Smooth muscle cell (in vitro differentiated cells): Measurements from ENCODE around the gene GAS7. TPM values are rescaled to one million over a fixed set of nuclear protein-coding genes. Genes with fewer than 3 reads are reported as not detected.

ENCODE experiments used
- DNase-seq: peaks from one replicate; lab custom pipeline; 2025; ENCODE audit not compliant: unreplicated experiment; lab: John Stamatoyannopoulos, UW
- H2AFZ ChIP-seq: fragments of 200-600 bp; sonication (generic); 2 replicates; pipeline ENCODE4 v1.6.0; 2016; ENCODE audit warnings: antibody characterized with exemption, low read depth, mild to moderate bottlenecking
- H3F3A ChIP-seq: fragments of 200-600 bp; sonication (generic); 2 replicates; pipeline ENCODE4 v1.6.0; 2017; ENCODE audit warnings: antibody characterized with exemption, low read depth
- H3K27ac ChIP-seq: fragments of 200-600 bp; sonication (generic); 2 replicates; pipeline ENCODE4 v1.5.1; 2016; ENCODE audit warnings: low read depth, mild to moderate bottlenecking
- H3K27me3 ChIP-seq: fragments of 200-600 bp; sonication (generic); 2 replicates; pipeline ENCODE4 v1.6.1; 2016; ENCODE audit warnings: low read depth, mild to moderate bottlenecking
- H3K36me3 ChIP-seq: fragments of 200-600 bp; sonication (generic); 2 replicates; pipeline ENCODE4 v1.5.1; 2016; ENCODE audit warnings: low read depth
- H3K4me1 ChIP-seq: fragments of 200-600 bp; sonication (generic); 2 replicates; pipeline ENCODE4 v1.5.1; 2016; ENCODE audit warnings: low read depth
- H3K4me2 ChIP-seq: fragments of 200-600 bp; sonication (generic); 2 replicates; pipeline ENCODE4 v1.6.0; 2016; ENCODE audit warnings: mild to moderate bottlenecking
- H3K4me3 ChIP-seq: fragments of 200-600 bp; sonication (generic); 2 replicates; pipeline ENCODE4 v1.5.1; 2016; ENCODE audit warnings: mild to moderate bottlenecking
- H3K79me2 ChIP-seq: fragments of 200-600 bp; sonication (generic); 2 replicates; pipeline ENCODE4 v1.6.0; 2016; ENCODE audit warnings: low read depth, mild to moderate bottlenecking
- H3K9ac ChIP-seq: fragments of 200-600 bp; sonication (generic); 2 replicates; pipeline ENCODE4 v1.6.0; 2016; ENCODE audit warnings: low read depth
- H3K9me3 ChIP-seq: fragments of 200-600 bp; sonication (generic); replicated peaks from 2 replicates; pipeline ENCODE4 v1.5.1; 2016; ENCODE audit warnings: low read depth
- H4K20me1 ChIP-seq: fragments of 200-600 bp; sonication (generic); 2 replicates; pipeline ENCODE4 v1.6.0; 2016; ENCODE audit warnings: low read depth
- CTCF ChIP-seq: fragments of 200-600 bp; sonication (generic); IDR thresholded peaks from 2 replicates; pipeline ENCODE4 v1.5.1; 2017; ENCODE audit warnings: borderline replicate concordance, mild to moderate bottlenecking, antibody characterized with exemption; ENCODE audit not compliant: insufficient read depth, poor library complexity, severe bottlenecking
- WGBS: methylation state at CpG from one replicate; pipeline ENCODE4 v1.1.7; 2016; ENCODE audit warnings: low lambda C conversion rate; 5-methylcytosine and 5-hydroxymethylcytosine counted together
- polyA plus RNA-seq: library from polyadenylated mRNA; unstranded; fragments of >200 nt; fragmentation: Nextera tagmentation; extraction: Ambion mirVana; gene quantifications from 2 replicates; pipeline ENCODE4 v1.2.1, GENCODE V29; 2016
- total RNA-seq: library from RNA; depleted of rRNA; stranded (reverse); fragments of >200 nt; gene quantifications from 2 replicates; pipeline ENCODE4 v1.2.3, GENCODE V29; 2014

GAS7 gene
- total and polyA plus RNA-seq, 2 experiments from 2014 or later = 86.8 to 103 TPM

GRCh38 chr17:10211666-10212065 is 13.3 kb upstream of the GAS7 start:
- H3K9me3 ChIP-seq = no peaks in the 10 kb centered on the region
- no peak for TF ChIP-seq CTCF
- no peak for DNase-seq
- no peaks in the 10 kb centered on the region for H4K20me1 ChIP-seq
- peaks cover 3% of the 10 kb centered on the region for H3F3A ChIP-seq
- H3K4me3 ChIP-seq = no peak overlapping the region
- H2AFZ ChIP-seq = no peak overlapping the region
- WGBS = 93% methylated on average over 8 of the region's 8 CpGs
- H3K79me2 ChIP-seq = no peaks in the 10 kb centered on the region
- H3K4me1 ChIP-seq = peaks cover 12% of the 10 kb centered on the region
- H3K27ac ChIP-seq = no peak overlapping the region
- H3K4me2 ChIP-seq = no peak overlapping the region
- no peaks in the 10 kb centered on the region for H3K27me3 ChIP-seq
- no peaks in the 10 kb centered on the region for H3K36me3 ChIP-seq
- H3K9ac ChIP-seq = no peak overlapping the region

GRCh38 chr17:10210151-10210574 is 11.8 kb upstream of the GAS7 start:
- no peak for DNase-seq
- Histone ChIP-seq H3K27ac (peak overlapping the region; percentile 87), H3K4me1 (peaks cover 5% of the 10 kb centered on the region), H3K27me3 (no peaks in the 10 kb centered on the region), H3K36me3 (no peaks in the 10 kb centered on the region), H3K9ac (peak overlapping the region; percentile 35), H3K4me2 (peak overlapping the region; percentile 34), H3F3A (peaks cover 3% of the 10 kb centered on the region), H3K4me3 (no peak overlapping the region), H2AFZ (no peak overlapping the region), H4K20me1 (no peaks in the 10 kb centered on the region), H3K9me3 (no peaks in the 10 kb centered on the region), H3K79me2 (no peaks in the 10 kb centered on the region)
- no peak for TF ChIP-seq CTCF
- 9% methylated on average over 6 of the region's 6 CpGs for WGBS

- WGBS = 32% methylated on average over 7 of the region's 7 CpGs
- H4K20me1 ChIP-seq = no peaks in the 10 kb centered on the region
- no peak for DNase-seq
- H3K4me3 ChIP-seq = no peak overlapping the region
- H3K36me3 ChIP-seq = no peaks in the 10 kb centered on the region
- no peaks in the 10 kb centered on the region for H3K27me3 ChIP-seq
- H3K4me2 ChIP-seq = peak overlapping the region; percentile 58
- peaks cover 3% of the 10 kb centered on the region for H3F3A ChIP-seq
- H2AFZ ChIP-seq = peak overlapping the region; percentile 44
- peak overlapping the region; percentile 87 for H3K27ac ChIP-seq
- no peak for TF ChIP-seq CTCF
- H3K79me2 ChIP-seq = no peaks in the 10 kb centered on the region
- H3K9me3 ChIP-seq = no peaks in the 10 kb centered on the region
- peaks cover 5% of the 10 kb centered on the region for H3K4me1 ChIP-seq
- H3K9ac ChIP-seq = peak overlapping the region; percentile 4
Measured at GRCh38 chr17:10208604-10209193, 10.3 kb upstream of the GAS7 start.

- WGBS = 85% methylated on average over 4 of the region's 4 CpGs
- no peak for DNase-seq
Measured at GRCh38 chr17:10207153-10207552, 8.7 kb upstream of the GAS7 start.

More at GRCh38 chr17:10207153-10207552, 8.7 kb upstream of the GAS7 start:
- H2AFZ ChIP-seq = no peak overlapping the region
- no peak overlapping the region for H3K4me3 ChIP-seq
- no peaks in the 10 kb centered on the region for H3K9me3 ChIP-seq
- no peaks in the 10 kb centered on the region for H3K36me3 ChIP-seq
- no peaks in the 10 kb centered on the region for H3K27me3 ChIP-seq
- no peak for TF ChIP-seq CTCF
- no peak overlapping the region for H3K27ac ChIP-seq
- H3K4me2 ChIP-seq = no peak overlapping the region
- H3K79me2 ChIP-seq = no peaks in the 10 kb centered on the region
- peaks cover 3% of the 10 kb centered on the region for H3F3A ChIP-seq
- peaks cover 5% of the 10 kb centered on the region for H3K4me1 ChIP-seq
- no peaks in the 10 kb centered on the region for H4K20me1 ChIP-seq
- H3K9ac ChIP-seq = no peak overlapping the region
